CD14-positive monocyte (primary cell): ENCODE results near the gene SLC25A31. TPM values are rescaled to one million over a fixed set of nuclear protein-coding genes. Genes with fewer than 3 reads are reported as not detected.

Experiments used
- DNase-seq, 3 donors: peaks; one replicate each; pipeline ENCODE4 v3.0.0-alpha.2; 2011 to 2022
- H2AFZ ChIP-seq: 2 replicates; pipeline ENCODE4 v1.6.0; 2012; ENCODE audit warnings: mild to moderate bottlenecking, low read depth, low read length, inconsistent platforms; ENCODE audit not compliant: insufficient read depth, poor library complexity, severe bottlenecking
- H3K27ac ChIP-seq, 2 donors: 1 replicate in 1 of 2; 2 replicates in 1 of 2; pipeline ENCODE4 v1.5.1; 2012 to 2013; ENCODE audit warnings: low read length in 2 of 2, control low read depth in 1 of 2, inconsistent platforms in 1 of 2, low read depth in 1 of 2, mild to moderate bottlenecking in 1 of 2
- H3K27me3 ChIP-seq, 2 donors: one replicate each; pipeline versions ENCODE4 v1.6.0 to v1.6.1; 2011 to 2013; ENCODE audit warnings: low read length in 2 of 2; ENCODE audit not compliant: control insufficient read depth in 2 of 2, insufficient read depth in 2 of 2
- H3K36me3 ChIP-seq, 2 donors: replicated peaks in 1 of 2; 1 replicate in 1 of 2; 2 replicates in 1 of 2; pipeline versions ENCODE4 v1.5.1 to v1.6.1; 2012 to 2013; ENCODE audit warnings: low read length in 2 of 2, control low read depth in 1 of 2, inconsistent platforms in 1 of 2, mild to moderate bottlenecking in 1 of 2; ENCODE audit not compliant: insufficient read depth in 2 of 2, control insufficient read depth in 1 of 2
- H3K4me1 ChIP-seq, 2 donors: 1 replicate in 1 of 2; 2 replicates in 1 of 2; pipeline versions ENCODE4 v1.5.1 to v1.6.1; 2012 to 2013; ENCODE audit warnings: low read length in 2 of 2, control low read depth in 1 of 2, inconsistent platforms in 1 of 2, mild to moderate bottlenecking in 1 of 2, moderate library complexity in 1 of 2; ENCODE audit not compliant: insufficient read depth in 2 of 2, control insufficient read depth in 1 of 2
- H3K4me2 ChIP-seq: replicated peaks from 2 replicates; pipeline ENCODE3; 2012; ENCODE audit warnings: low read length, moderate library complexity, mild to moderate bottlenecking; ENCODE audit not compliant: poor library complexity, severe bottlenecking; ENCODE audit errors: extremely low read depth
- H3K4me3 ChIP-seq, 3 experiments: fragments of 200-600 bp in 1 of 3; sonication (generic) in 1 of 3; replicated peaks in 1 of 3; 1 replicate in 2 of 3; 2 replicates in 1 of 3; pipeline ENCODE4 v1.5.1; 2011 to 2013; ENCODE audit warnings: low read length in 3 of 3, mild to moderate bottlenecking in 3 of 3, control low read depth in 2 of 3, low read depth in 2 of 3, inconsistent platforms in 1 of 3, moderate library complexity in 1 of 3
- H3K79me2 ChIP-seq: 2 replicates; pipeline ENCODE4 v1.6.0; 2012; ENCODE audit warnings: mild to moderate bottlenecking, control low read depth, inconsistent platforms, low read length, moderate library complexity; ENCODE audit not compliant: insufficient read depth
- H3K9ac ChIP-seq: 2 replicates; pipeline ENCODE4 v1.6.0; 2017; ENCODE audit warnings: low read length, mild to moderate bottlenecking; ENCODE audit not compliant: insufficient read depth, poor library complexity, severe bottlenecking
- H3K9me3 ChIP-seq, 2 donors: replicated peaks in 1 of 2; 1 replicate in 1 of 2; 2 replicates in 1 of 2; pipeline versions ENCODE4 v1.5.1 to v1.6.1; 2012 to 2013; ENCODE audit warnings: low read length in 2 of 2, control low read depth in 1 of 2; ENCODE audit not compliant: control insufficient read depth in 1 of 2, insufficient read depth in 1 of 2
- H4K20me1 ChIP-seq: 2 replicates; pipeline ENCODE4 v1.6.0; 2012; ENCODE audit warnings: mild to moderate bottlenecking, low read length, control low read depth, moderate library complexity; ENCODE audit not compliant: insufficient read depth
- H3K27ac Mint-ChIP-seq, 7 donors: one replicate each; pipeline ENCODE4 v1.8.0; 2020; ENCODE audit warnings: mild to moderate bottlenecking in 7 of 7, mixed read lengths in 7 of 7, moderate library complexity in 6 of 7, inconsistent platforms in 2 of 7
- H3K27me3 Mint-ChIP-seq, 3 donors: one replicate each; pipeline ENCODE4 v1.8.0; 2021 to 2022; ENCODE audit warnings: low read depth in 3 of 3, mild to moderate bottlenecking in 3 of 3, mixed read lengths in 3 of 3, moderate library complexity in 3 of 3, inconsistent platforms in 1 of 3
- H3K36me3 Mint-ChIP-seq, 2 donors: one replicate each; pipeline ENCODE4 v1.8.0; 2020; ENCODE audit warnings: mixed read lengths in 2 of 2, inconsistent platforms in 1 of 2, mild to moderate bottlenecking in 1 of 2
- H3K4me1 Mint-ChIP-seq: one replicate; pipeline ENCODE4 v1.8.0; 2020; ENCODE audit warnings: mild to moderate bottlenecking, mixed read lengths
- H3K4me3 Mint-ChIP-seq, 2 donors: one replicate each; pipeline ENCODE4 v1.8.0; 2020; ENCODE audit warnings: mild to moderate bottlenecking in 2 of 2, mixed read lengths in 2 of 2, moderate library complexity in 1 of 2
- H3K9me3 Mint-ChIP-seq, 7 donors: one replicate each; pipeline ENCODE4 v1.8.0; 2020 to 2022; ENCODE audit warnings: mixed read lengths in 7 of 7, mild to moderate bottlenecking in 6 of 7, moderate library complexity in 6 of 7, inconsistent platforms in 2 of 7
- CTCF ChIP-seq: fragments of 200-600 bp; IDR thresholded peaks from one replicate; pipeline ENCODE4 v1.8.0; 2022; ENCODE audit warnings: antibody characterized with exemption, mild to moderate bottlenecking
- WGBS: methylation state at CpG from one replicate; pipeline ENCODE4 v1.1.5; 2013; ENCODE audit warnings: missing lambda C conversion rate; ENCODE audit not compliant: insufficient coverage; 5-methylcytosine and 5-hydroxymethylcytosine counted together
- intact Hi-C, 2 donors: fragments of 100-400 bp; cut with micrococcal nuclease; formaldehyde crosslinking; loops; one replicate each; pipeline versions ENCODE4 v1.15.0 to v1.15.1; 2023
- polyA plus RNA-seq, 3 donors: library from polyadenylated mRNA; depleted of rRNA in 1 of 3; unstranded in 2 of 3; stranded (reverse) in 1 of 3; fragments of 300-500 nt in 2 of 3; fragments of >200 nt in 1 of 3; fragmentation: Illumina TruSeq in 2 of 3; gene quantifications; 1 replicate in 2 of 3; 2 replicates in 1 of 3; pipeline ENCODE4 v1.2.3, GENCODE V29; 2012 to 2021

The SLC25A31 gene
- polyA plus RNA-seq, 3 donors: not detected

GRCh38 chr4:127698789-127699200, 31.4 kb upstream of the SLC25A31 start:
- H2AFZ ChIP-seq: no peak overlapping the region
- Mint-ChIP-seq H3K9me3 (peaks cover 3 to 13% (median 6%) of the 10 kb centered on the region in 7 donors), H3K27ac (peak overlapping the region in 1 of 7 donors; percentile 54), H3K4me1 (peaks cover 8% of the 10 kb centered on the region), H3K4me3 (no peak overlapping the region), H3K36me3 (no peaks in the 10 kb centered on the region), H3K27me3 (no peaks in the 10 kb centered on the region)
- WGBS: no CpG with 5 or more reads among the region's 4 CpGs
- no peaks in the 10 kb centered on the region for H3K36me3 ChIP-seq
- peaks cover 6 to 8% of the 10 kb centered on the region in 2 donors for H3K4me1 ChIP-seq
- H3K9me3 ChIP-seq: no peaks in the 10 kb centered on the region
- H3K79me2 ChIP-seq: no peaks in the 10 kb centered on the region
- no peak overlapping the region for H3K9ac ChIP-seq
- H3K27ac ChIP-seq: no peak overlapping the region
- TF ChIP-seq CTCF: no peak
- no peaks in the 10 kb centered on the region for H4K20me1 ChIP-seq
- intact Hi-C loops: no loop called here
- no peak overlapping the region for H3K4me2 ChIP-seq
- no peaks in the 10 kb centered on the region for H3K27me3 ChIP-seq
- peak; percentile 40 to 80 (median 60) for DNase-seq
- no peak overlapping the region for H3K4me3 ChIP-seq

- Mint-ChIP-seq H3K4me3 (no peak overlapping the region), H3K27ac (no peak overlapping the region), H3K27me3 (peaks cover 0 to 2% (median 0%) of the 10 kb centered on the region in 3 donors), H3K4me1 (no peaks in the 10 kb centered on the region), H3K36me3 (no peaks in the 10 kb centered on the region), H3K9me3 (no peaks in the 10 kb centered on the region)
- Histone ChIP-seq H4K20me1 (no peaks in the 10 kb centered on the region), H3K36me3 (no peaks in the 10 kb centered on the region), H2AFZ (no peak overlapping the region), H3K27me3 (no peaks in the 10 kb centered on the region), H3K9ac (no peak overlapping the region), H3K4me1 (no peaks in the 10 kb centered on the region), H3K9me3 (no peaks in the 10 kb centered on the region), H3K4me3 (no peak overlapping the region), H3K27ac (no peak overlapping the region), H3K79me2 (no peaks in the 10 kb centered on the region), H3K4me2 (no peak overlapping the region)
- DNase-seq: no peak
- WGBS: 90% methylated on average over 2 of the region's 5 CpGs
- TF ChIP-seq CTCF: no peak
- intact Hi-C loops: no loop called here
These were observed 21.2 kb upstream of the SLC25A31 start for GRCh38 chr4:127708985-127709384.
